ENCODE data around the gene FBXO34.

GRCh38 chr14:55256586-55256985 is 14.6 kb upstream of the FBXO34 start:
- TF ChIP-seq ZBTB33 (IDR thresholded peaks at IDR 0.05) = no peak
- no peak for TF ChIP-seq RAD51 (IDR thresholded peaks at IDR 0.05)
- no peak for TF ChIP-seq SREBF1 (IDR thresholded peaks at IDR 0.05; ENCODE audit: low read length)
- TF ChIP-seq CTCF (IDR thresholded peaks at IDR 0.05 in 2 of 3, conservative IDR thresholded peaks at IDR 0.05 in 1 of 3; ENCODE audit: control insufficient read depth in 2 of 3, extremely low read depth in 1 of 3, insufficient read depth in 1 of 3, low read depth in 3 of 3, low read length in 3 of 3) = no peak
- no peak for TF ChIP-seq ESRRA (IDR thresholded peaks at IDR 0.05; ENCODE audit: low read length)
- no peak for TF ChIP-seq ATF7 (IDR thresholded peaks at IDR 0.05; ENCODE audit: low read depth)
- TF ChIP-seq ATF2 (IDR thresholded peaks at IDR 0.05; ENCODE audit: low read length) = no peak

Measured in GM12878 (cell line).